SW 1271 (cell line): Measurements from ENCODE around the gene SLAMF1.
A peak's percentile ranks its signal among the peaks of the same experiment; 100 is the strongest.
"Not testable (repeated sequence)": the region's sequence is repeated elsewhere in the genome, so short reads cannot be mapped to it uniquely, and the experiment has no call there.

Source experiments
- DNase-seq, 2 experiments: peaks; one replicate each; lab custom pipeline; 2025; lab: John Stamatoyannopoulos, UW

The SLAMF1 gene, protein sequence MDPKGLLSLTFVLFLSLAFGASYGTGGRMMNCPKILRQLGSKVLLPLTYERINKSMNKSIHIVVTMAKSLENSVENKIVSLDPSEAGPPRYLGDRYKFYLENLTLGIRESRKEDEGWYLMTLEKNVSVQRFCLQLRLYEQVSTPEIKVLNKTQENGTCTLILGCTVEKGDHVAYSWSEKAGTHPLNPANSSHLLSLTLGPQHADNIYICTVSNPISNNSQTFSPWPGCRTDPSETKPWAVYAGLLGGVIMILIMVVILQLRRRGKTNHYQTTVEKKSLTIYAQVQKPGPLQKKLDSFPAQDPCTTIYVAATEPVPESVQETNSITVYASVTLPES

DNA sequence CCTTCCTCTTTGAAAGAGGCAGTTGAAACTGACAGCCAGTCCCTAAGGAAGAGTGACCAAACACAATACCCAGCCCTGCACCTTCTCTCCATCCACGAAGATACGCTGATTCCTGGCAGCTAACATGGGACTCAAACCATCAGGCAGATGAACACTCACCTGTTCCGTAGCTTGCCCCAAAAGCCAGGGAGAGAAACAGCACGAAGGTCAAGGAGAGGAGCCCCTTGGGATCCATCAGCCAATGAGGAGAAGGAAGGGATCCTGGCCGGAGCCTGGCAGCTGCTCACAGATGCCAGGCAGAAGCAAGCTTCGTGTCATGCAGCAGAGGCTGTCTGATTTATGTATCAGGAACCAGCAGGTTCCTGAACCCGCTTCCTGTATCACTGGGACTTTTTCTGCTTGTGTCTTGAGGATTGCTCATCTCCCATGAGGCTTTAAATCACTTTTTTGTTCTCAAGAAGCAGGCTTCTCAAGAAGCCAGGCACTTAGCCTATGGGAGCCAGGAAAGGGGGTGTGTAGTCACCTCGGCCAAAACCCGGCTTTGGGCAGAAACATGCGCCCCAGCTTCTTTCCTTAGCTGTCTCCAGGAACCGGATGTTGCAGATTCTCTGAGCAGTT, at the start of gene SLAMF1:
Gene SLAMF1, minus strand, starts transcription at position 334 of the 618 bp plus-strand sequence. Its CDS starts 99 bp downstream, at position 235.
- DNase-seq, result no peak

DNA sequence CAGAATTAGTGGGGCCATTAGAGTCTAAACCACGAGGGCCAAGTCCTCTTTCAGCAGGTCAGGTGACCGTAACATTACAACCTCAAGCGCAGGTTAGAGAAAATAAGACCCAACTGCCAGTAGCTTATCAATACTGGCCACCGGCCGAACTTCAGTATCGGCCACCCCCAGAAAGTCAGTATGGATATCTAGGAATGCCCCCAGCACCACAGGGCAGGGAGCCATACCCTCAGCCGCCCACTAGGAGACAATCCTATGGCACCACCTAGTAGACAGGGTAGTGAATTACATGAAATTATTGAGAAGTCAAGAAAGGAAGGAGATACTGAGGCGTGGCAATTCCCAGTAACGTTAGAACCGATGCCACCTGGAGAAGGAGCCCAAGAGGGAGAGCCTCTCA, 45.5 kb upstream of the SLAMF1 start:
- DNase-seq, result not testable (repeated sequence)

DNA sequence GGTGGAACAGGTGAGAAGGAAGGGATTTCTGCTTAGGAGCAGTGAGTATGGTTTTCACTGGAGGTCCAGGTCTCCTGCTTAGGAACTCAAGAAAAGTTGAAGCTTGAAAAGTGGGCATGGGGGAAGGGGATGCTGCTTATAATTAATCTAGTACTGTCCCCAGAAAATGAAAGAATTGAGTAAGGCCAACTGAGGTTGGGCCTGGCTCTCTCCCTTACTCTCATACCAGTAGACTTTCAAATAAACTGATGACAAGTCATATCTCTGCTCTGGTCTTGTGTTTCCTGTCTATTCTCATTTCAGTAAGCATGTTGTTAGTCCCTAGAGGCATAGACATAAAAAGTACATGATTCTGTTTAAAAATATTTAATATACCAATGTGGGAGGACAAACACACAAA, 38.4 kb upstream of the SLAMF1 start:
- DNase-seq, result no peak

DNA sequence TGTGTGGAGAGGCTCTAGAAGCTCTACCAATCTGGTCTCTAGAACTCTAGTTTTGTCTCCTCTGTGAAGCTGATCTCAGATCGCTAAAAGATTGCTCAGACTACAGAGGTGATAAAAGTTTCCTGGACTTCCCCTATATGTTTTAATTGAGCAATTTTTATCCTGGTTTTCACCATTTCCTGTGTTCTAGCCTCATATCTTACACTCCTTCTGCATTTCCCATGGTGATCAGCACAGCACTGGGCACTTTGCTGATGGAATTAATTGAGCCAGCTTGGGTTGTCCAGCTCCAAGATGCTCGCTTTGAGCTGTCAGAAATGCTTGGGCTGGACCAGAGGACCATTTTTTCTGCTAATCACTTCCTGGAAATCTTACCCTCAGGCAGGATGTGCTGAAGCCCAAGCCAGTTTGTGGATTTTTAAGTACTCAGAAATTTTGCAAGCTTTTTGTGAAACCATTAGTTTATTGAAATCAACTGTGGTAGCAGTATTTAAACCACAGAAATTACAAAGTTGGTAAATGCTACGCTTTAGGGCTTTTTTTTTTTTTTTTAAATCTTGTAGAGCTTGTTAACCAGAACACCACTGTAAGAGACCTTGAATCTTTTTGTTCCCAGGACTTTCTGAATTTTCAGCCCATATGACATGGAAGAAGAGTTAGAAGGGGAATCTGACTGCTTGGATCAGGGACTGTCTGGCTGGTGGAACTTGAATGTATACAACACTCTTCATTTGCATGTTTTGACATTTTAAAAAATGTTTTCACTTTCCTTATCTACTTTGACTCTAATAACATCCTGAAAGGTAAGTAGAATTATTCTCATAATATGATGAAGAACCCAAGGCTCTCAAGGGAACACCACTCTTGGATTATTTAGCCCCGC, 36.4 kb upstream of the SLAMF1 start:
- no peak for DNase-seq

DNA sequence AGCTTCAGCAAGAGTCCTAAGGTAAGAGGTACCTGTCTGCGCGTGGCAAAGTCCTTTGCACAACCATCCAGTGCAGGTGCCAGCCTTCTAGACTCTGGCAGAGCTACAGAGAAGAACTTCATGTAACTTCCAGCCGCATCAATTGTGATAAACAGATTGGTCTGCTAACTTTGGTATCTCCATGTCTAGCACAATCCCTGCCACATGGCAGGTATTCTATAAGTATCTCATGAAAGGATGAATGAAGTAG, 35.0 kb upstream of the SLAMF1 start:
- DNase-seq, result no peak

DNA sequence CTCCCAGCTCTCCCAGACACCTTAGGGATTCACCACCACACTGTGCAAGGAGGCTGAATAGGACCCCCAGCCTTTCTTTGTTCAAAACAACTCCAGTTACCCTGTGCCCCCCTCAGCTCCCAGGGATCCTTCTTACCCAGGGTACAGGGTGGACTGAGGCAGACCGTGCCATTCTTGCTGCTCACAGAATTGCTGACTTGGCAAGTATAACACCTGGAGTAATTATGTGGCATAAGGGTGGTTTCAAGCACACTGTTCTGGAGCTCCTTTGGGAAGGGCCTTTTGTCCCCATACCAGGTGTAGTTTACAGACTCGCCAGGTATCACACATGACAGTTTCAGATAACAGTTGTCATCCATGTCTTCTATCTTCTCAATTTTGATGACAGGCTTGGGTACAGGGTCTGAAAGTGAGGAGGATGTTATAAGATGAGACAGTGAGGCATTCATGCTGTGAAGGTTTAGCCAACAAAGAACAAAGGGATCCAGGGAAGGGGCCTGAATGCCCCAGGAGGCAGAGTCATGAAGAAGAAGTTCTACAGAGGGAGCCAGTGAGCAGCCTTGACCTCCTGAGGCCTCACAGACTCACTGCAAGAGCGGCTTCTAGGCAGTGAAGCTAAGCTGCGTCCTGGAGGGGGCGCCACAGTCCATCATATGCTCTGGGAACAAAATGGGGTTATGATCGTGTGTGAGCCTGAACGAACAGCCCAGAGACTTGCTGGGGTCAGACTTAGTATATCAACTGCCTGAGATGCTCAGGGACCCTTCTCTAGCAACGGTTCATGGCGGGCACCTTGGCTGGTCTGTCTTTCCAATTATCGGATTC, 34.4 kb upstream of the SLAMF1 start:
- DNase-seq, result peak; percentile 23 to 34

DNA sequence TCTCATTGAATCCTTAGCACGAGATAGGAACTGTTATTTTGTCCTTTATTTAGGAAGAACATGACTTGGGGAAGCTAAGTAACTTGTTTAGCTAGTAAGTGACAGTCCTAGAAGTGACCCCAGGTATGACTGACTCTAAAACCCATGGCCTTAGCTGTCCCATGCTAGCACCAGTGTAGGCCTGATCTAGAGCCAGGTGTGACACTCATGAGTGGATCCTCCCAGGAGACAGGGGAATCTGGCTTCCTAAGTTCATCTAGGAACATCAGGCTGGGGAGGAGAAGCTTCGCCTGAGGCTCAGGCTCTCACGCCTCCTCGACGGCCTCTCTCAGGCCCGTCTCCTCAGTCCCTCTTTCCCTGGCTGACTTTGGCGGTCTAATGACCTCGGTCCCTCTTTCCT, 33.6 kb upstream of the SLAMF1 start:
- DNase-seq, result no peak

DNA sequence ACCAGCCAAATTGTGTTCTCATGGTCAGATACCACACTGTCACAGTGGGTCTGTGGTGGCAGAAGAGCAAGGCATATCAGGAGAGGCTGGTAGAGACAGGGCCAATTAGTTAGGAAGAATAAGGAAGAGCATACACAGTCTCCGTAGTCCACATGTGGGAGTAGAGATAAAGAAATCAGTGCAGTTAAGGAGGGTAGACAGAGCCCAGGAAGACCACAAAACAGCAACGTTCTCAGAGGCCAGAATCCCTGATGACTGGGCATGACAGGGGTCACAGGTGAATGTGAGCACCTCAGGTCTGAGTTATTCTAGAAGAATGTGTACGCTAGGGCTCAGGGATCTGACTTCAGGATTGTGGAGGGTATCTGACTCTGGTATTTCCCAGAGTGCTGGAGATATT, 33.0 kb upstream of the SLAMF1 start:
- DNase-seq, result no peak

DNA sequence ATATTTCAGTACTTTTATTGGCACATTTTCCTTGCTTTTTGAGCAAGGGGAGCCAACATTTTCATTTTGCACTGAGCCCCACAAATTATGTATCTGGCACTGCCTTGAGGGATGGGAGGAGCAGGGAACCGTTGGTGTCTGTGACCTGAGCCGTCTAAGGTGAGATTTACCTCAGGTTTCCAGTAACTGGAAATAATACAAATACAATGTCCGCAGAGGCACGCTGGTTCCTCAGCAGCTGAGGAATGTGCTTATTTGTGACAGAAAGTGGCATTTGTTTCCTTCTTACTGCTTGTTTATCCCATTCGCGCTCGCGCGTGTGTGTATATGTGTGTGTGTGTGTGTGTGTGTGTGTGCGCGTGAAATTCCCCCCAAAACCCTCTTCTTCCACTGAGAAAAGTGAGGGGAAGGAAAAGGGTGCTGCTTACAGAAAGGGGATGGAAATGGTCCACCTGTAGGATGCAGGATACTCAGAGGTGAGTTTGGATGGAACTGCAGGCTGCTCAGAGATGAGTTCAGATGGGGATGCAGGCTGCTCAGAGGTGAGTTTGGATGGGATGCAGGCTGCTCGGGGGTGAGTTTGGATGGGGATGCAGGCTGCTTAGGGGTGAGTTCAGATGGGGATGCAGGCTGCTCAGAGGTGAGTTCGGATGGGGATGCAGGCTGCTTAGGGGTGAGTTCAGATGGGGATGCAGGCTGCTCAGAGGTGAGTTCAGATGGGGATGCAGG, 30.2 kb upstream of the SLAMF1 start:
- no peak for DNase-seq

DNA sequence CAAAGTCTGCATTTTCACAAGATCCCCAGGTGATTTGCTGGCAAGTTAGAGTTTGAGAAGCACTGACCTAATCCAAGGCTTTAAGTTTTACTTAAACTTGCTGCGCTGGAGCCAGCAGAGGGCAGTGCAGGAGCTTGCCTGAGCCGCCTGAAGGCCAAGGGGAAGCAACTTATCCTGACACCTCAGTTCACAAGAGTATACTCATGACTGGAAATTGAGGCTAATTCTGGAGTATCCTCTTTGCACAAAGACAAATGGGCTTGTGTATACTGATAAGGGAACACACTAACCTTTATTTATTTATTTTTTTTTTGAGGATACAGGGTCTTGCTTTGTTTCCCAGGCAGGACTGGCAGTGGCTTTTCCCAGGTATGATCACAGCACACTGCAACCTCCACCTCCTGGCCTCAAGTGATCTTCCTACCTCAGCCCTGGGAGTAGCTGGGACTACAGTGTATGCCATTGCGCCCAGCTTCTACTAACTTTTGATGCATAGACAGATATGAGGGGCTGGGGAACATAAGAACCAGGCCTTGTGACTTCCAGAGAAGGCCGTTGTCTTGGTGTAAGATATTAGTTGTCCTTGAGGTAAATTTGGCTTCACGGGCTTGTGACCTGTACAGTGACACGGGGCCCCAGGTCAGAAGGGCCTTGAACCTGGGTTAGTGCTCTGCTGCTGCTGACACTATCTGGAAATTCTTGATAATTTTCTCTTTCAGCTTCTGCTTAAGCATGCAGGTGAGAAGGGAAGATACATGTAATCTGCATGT, 29.0 kb upstream of the SLAMF1 start:
- DNase-seq, result peak in 1 of 2 experiments; percentile 40

DNA sequence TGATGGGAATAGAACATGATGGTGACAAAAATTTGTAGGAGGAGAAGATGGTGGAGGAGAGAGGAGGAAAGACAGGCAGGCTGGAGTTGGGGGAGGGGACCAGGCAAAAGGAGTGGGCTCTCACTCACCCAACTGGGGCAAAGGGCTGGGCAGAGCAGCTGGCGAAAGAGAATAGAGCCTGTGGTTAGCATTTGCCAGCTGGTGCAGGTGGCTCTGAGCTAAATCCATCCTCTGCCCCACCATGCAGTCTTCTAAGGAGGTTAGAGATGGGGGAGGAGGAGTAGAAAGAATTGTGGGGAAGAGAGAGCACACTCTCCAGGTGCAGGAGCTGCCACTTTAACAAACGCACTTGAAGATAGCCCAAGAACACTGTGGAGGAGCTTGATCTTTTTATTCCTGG, 27.6 kb upstream of the SLAMF1 start:
- no peak for DNase-seq

DNA sequence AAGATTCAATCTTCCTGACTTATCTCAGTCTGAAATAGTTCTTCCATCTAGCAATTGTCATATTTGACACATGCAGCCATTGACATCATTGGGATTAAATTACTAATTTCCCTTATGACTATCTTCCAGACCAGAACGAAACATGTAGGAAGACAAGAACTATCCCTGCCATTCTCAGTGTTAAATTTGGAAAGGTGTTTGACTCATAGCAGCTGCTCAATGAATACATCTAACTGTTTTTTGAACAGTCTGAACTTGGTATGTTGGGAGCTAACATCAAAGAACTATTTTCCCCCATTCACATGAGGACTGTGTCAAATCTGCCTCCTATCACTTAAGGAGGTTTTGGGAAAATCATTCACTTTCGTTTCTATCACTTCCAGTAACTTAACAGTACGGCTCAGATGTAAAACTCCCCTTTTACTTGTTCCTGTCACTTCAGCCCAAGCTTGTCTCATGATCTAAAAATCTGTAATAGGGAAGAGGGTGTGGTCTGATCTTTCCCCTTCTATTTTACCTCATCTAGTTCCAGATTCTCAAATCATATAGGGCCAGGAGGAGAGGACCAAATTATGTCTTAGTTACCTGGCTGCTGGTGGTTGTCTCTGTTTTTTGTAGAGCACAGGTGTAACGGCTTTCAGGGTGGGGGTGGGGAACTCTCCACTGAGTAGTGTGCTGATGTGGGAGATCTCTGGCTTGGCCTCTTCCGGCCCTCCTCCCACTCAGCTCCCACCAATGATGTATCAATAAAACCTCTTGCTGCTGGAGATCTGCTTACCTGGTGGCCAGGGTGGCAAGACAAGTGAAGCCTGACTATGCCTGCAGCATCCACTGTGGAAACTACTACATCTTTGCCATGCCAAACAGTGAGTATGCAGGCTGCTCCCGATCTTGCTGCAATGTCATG, 26.2 kb upstream of the SLAMF1 start:
- DNase-seq, result no peak

DNA sequence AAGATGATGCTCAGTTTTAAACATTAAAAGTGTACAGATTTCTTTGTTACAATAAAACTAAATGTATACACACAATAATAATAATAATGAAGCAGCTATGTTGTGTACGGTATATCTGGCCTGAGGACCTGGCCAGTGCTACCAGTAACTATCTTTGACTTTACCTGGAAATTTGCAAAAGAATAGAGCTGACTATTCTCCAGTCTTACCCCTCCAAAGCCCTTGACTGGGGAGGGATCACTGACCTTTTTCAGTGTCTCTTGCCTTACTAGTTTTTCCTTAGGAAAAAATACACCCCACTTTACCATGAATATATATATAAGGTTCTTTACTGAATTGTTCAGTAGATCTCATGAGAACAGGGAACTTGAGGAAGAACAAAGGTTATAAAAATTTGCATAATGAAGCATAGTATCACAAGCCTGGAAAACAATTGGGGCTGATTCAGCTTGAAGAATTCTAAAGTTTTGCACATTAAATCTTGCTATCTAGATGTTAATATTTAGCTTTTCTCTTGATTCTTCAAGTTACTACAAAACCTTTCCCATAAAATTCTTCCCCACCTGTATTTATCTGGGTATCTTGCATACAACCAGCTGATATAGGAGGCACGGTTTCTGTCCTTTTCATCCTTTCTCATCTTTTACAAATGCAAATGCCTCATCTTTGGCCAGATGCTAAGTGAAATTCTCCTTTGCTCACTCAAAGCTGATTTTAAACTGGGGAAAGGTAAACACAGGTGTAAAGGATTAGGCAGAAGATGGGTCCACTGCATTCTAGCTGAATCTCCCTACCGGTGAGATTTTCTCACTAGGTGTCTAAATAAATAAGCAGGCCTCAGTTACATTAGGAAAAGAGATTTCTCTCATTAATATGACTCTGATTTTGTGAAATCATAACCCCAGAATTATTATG, 25.0 kb upstream of the SLAMF1 start:
- DNase-seq, result no peak

DNA sequence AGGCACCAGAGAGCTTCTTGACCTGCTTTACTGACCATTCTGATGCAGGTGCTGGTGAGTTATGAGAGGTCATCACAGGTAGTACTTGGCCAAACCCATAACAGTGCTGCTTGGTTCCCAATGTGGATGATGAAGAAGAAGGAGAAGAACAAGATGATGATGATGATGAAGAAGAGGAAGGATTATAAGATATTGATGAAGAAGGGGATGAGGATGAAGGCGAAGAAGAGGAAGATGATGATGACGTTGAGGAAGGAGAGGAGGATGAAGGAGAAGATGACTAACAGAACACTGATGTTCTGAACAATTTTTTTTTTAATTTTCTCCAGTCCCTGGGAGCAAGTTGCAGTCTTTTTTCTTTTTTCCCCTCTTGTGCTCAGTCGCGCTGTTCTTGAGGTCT, 23.9 kb upstream of the SLAMF1 start:
- no peak for DNase-seq

DNA sequence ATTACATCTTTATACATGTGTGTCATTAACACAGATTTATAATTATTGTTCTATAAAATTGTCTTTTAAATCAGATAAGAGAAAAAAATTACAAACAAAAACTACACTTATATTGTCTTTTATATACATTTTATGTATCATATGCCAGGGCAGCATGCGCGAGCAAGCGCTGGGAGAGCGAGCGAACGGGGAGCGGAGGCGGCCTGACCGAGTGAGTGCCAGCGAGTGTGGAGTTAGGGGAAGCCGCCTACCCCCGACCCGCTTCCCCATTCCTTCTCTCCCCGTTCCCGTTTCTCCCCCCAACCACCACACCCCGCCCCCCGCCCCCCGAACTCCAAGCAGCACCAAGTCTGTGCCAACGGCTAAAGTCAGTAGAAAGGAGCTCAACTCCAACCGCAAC, 23.0 kb upstream of the SLAMF1 start:
- no peak for DNase-seq

DNA sequence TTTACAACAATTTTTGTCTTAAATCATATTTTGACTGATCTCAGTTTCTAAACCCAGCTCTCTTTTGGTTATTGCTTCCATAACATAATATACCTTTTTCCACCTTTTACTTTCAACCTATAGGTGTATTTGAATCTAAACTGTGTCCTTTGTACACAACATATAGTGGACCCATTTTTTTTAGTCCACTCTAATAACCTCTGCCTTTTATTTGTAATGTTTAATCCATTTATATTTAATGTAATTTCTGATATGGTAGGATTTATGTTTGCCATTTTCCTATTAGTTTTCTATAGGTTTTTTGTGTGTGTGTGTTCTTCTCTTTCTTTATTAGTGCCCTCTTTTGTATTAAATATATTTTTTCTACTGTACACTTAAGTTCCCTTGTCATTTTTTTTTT, 22.4 kb upstream of the SLAMF1 start:
- no peak for DNase-seq

DNA sequence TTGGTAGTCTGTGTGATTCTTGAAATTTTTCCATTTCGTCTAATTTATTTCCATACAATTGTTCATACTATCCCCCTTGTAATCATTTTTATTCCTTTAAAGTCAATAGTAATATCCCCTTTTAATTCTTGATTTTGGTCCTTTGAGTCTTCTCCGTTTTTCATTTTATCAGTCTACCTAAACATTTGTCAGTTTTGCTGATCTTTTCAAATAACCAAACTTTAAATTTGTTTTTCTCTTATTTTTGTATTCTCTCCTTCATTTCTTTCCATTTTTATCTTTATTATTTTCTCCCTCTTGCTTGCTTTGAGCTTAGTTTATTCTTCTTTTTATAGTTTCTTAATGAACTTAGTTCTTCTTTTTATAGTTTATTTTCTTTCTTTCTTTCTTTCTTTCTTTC, 21.1 kb upstream of the SLAMF1 start:
- no peak for DNase-seq

DNA sequence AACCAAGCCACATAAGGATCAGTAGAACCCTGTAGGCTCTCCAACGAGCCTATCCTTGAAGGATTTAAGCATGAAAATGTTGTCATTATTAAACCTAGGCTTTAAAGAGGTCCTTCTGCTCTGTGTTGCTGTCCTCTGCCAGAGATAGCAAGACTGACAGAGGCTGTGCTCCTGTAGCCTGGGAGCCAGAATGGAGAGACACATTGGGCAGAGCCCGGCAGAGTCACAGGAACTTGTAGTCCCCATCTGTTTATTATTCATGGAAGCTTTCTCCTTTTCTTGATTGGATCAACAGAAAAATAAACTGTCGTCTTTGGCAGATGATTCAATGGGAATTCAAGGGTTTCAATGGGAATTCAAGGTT, 19.2 kb upstream of the SLAMF1 start:
- no peak for DNase-seq
